Progenitor cell of endocrine pancreas (in vitro differentiated cells): ENCODE results near the gene DNAJC22. TPM values are rescaled to one million over a fixed set of nuclear protein-coding genes. Genes with fewer than 3 reads are reported as not detected.
A peak's percentile ranks its signal among the peaks of the same experiment; 100 is the strongest.
"Not testable (repeated sequence)": the region's sequence is repeated elsewhere in the genome, so short reads cannot be mapped to it uniquely, and the experiment has no call there.

ENCODE experiments used
- DNase-seq: peaks from one replicate; pipeline ENCODE4 v3.0.0; 2021; ENCODE audit warnings: low spot score; ENCODE audit not compliant: unreplicated experiment
- H3K27ac Mint-ChIP-seq: 2 replicates; pipeline ENCODE4 v1.8.0; 2021; ENCODE audit warnings: mild to moderate bottlenecking, moderate library complexity, mixed read lengths
- H3K27me3 Mint-ChIP-seq: 2 replicates; pipeline ENCODE4 v1.8.0; 2021; ENCODE audit warnings: mixed read lengths
- H3K36me3 Mint-ChIP-seq: 2 replicates; pipeline ENCODE4 v1.8.0; 2022; ENCODE audit warnings: mixed read lengths; ENCODE audit not compliant: insufficient read depth
- H3K4me1 Mint-ChIP-seq: 2 replicates; pipeline ENCODE4 v1.8.0; 2021; ENCODE audit warnings: low read depth, mixed read lengths
- H3K4me3 Mint-ChIP-seq: 2 replicates; pipeline ENCODE4 v1.8.0; 2021; ENCODE audit warnings: low read depth, mild to moderate bottlenecking, moderate library complexity, mixed read lengths
- H3K9me3 Mint-ChIP-seq: 2 replicates; pipeline ENCODE4 v1.8.0; 2021; ENCODE audit warnings: low read depth, mixed read lengths
- CTCF ChIP-seq: fragments of 200-600 bp; sonication (generic); IDR thresholded peaks from one replicate; pipeline ENCODE4 v1.5.0; 2021; ENCODE audit warnings: antibody characterized with exemption, mild to moderate bottlenecking; ENCODE audit not compliant: unreplicated experiment
- total RNA-seq: library from RNA; stranded (reverse); gene quantifications from 2 replicates; pipeline ENCODE4 v1.2.1, GENCODE V29; 2021

DNAJC22 gene
- total RNA-seq, 1 donor from 2014 or later, result 38.7 TPM

- Mint-ChIP-seq H3K27me3 (no peaks in the 10 kb centered on the region), H3K27ac (peak overlapping the region; percentile 91), H3K4me1 (peaks cover 28% of the 10 kb centered on the region), H3K4me3 (peak overlapping the region; percentile 89), H3K36me3 (peaks cover 11% of the 10 kb centered on the region), H3K9me3 (no peaks in the 10 kb centered on the region)
- no peak for DNase-seq
- peak; percentile 51 for TF ChIP-seq CTCF
Measured at GRCh38 chr12:49369411-49370145, 22.9 kb downstream of the DNAJC22 start.

GRCh38 chr12:49370539-49370938 is 23.9 kb downstream of the DNAJC22 start:
- DNase-seq, result no peak
- H3K36me3 Mint-ChIP-seq, result peaks cover 12% of the 10 kb centered on the region
- H3K9me3 Mint-ChIP-seq, result no peaks in the 10 kb centered on the region
- peaks cover 28% of the 10 kb centered on the region for H3K4me1 Mint-ChIP-seq
- H3K27ac Mint-ChIP-seq, result peak overlapping the region; percentile 49
- no peak overlapping the region for H3K4me3 Mint-ChIP-seq
- no peaks in the 10 kb centered on the region for H3K27me3 Mint-ChIP-seq
- TF ChIP-seq CTCF, result no peak

GRCh38 chr12:49375406-49375805 is 28.7 kb downstream of the DNAJC22 start:
- no peak for DNase-seq
- no peak overlapping the region for H3K4me3 Mint-ChIP-seq
- H3K9me3 Mint-ChIP-seq, result no peaks in the 10 kb centered on the region

GRCh38 chr12:49377386-49377785 is 30.7 kb downstream of the DNAJC22 start:
- Mint-ChIP-seq H3K27me3 (no peaks in the 10 kb centered on the region), H3K4me3 (no peak overlapping the region), H3K4me1 (peaks cover 5% of the 10 kb centered on the region), H3K9me3 (no peaks in the 10 kb centered on the region), H3K36me3 (peaks cover 10% of the 10 kb centered on the region), H3K27ac (no peak overlapping the region)
- no peak for DNase-seq
- TF ChIP-seq CTCF, result no peak

More at GRCh38 chr12:49375406-49375805, 28.7 kb downstream of the DNAJC22 start:
- Mint-ChIP-seq H3K27me3 (no peaks in the 10 kb centered on the region), H3K4me1 (peaks cover 14% of the 10 kb centered on the region), H3K36me3 (peaks cover 15% of the 10 kb centered on the region), H3K27ac (no peak overlapping the region)
- no peak for TF ChIP-seq CTCF

- not testable (repeated sequence) for H3K27me3 Mint-ChIP-seq, H3K4me1 Mint-ChIP-seq, H3K27ac Mint-ChIP-seq, H3K9me3 Mint-ChIP-seq, H3K4me3 Mint-ChIP-seq, DNase-seq, H3K36me3 Mint-ChIP-seq
Measured at GRCh38 chr12:49380184-49380583, 33.5 kb downstream of the DNAJC22 start.
